Stimulated activated CD4-positive, alpha-beta T cell treated with anti-CD3 and anti-CD28 coated beads, Interleukin-15, amount 100 ng/mL, for 1 hour (primary cell): ENCODE results near the gene LTBP2.

Experiments
- DNase-seq, 2 donors: peaks; one replicate each; pipeline ENCODE4 v3.0.0-alpha.2; 2020; ENCODE audit warnings: low read depth in 1 of 2, low spot score in 1 of 2

Gene LTBP2

DNA sequence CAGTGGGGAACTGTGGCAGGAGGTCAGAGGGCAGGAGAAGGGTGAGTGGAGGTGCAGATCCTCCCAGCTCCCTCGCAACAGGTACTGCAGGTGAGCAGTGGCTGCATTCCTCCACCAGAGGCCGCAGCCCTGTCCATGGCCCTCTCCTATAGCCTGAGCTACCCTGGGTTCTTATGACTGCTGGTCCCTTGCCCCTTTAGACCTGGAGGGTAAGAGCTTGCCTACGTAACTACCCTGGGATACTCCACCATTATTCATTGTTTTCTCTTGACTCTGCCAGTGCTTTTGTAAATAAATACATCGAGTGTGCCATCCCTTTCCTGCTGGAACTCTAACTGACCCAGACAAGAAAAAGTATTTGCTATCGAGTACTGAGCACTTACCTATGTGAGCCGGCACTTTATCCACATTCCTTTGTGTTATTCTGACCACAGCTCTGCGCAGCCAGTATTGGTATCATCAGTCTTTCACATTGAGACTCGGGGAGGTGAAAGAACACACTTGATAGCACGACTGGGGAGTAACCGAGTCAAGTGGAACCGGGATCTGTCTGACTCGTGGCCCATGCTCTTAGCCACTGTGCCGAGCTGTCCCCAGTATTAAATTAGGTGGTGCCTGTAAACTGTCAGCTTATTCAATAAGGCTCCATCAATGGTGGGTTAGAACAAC, 38.5 kb downstream of the LTBP2 start:
- DNase-seq = no peak

DNA sequence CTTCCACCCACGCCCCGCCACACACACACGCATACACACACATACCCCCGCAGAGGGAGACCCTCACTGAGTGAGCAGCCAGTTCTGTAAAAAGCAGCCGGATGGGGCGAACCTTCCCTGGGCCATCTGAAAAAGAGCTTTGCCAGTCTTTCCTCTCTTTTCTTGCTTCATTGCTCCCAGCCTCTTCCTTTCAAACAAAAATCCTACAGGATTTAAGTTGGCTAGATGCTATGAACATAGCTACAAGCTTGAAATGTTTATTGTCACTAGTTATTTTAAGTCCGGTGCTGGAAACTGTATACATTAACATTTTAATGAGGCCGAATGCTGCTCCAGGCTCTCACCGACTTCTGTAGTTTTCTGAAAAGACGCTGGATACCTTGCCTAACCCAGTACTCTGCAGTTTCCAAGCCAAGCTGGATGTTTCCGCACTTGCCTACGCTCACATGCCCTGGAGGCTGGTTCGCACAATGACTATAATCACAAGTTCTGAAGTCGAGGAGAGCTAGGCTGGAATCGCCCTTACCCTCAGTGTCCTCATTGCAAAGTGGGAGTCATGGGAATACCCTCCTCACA, 39.2 kb downstream of the LTBP2 start:
- DNase-seq = no peak

DNA sequence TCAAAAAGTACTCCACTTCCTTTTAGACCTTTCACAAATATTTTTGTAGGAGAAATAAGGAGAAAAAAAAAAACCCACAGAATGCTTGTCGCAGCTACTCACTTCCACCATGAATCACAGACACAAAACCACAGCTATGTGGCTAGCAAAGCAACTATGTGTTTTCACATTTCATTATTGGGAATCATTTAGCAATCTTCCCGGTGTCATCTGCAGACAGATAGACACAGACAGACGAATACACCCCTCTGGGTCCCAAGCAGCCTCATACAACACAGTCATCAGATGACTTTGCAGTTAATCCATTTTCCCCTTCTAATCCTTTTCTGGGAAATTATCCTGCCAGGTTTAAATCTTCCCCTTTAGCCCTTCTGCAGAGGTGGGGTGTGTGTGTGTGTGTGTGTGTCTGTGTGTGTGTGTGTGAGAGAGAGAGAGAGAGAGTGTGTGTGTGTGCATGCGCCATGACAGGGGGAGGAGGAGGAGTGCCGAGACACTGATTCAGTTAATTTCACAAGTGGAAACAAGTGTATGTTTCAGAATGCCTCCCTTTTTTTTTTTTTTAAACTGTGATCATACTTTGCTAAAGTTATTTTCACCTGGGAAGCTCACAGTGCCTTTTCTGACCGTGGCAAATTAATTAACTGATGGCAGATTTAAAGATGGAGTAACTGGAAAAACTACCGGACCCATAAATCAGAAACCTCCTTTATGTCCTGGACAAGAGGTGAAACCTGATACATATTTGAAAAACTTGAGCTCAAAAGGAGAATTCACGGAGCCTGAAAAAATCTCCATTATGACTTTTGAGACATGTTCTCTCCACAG, 39.9 kb downstream of the LTBP2 start:
- no peak for DNase-seq

DNA sequence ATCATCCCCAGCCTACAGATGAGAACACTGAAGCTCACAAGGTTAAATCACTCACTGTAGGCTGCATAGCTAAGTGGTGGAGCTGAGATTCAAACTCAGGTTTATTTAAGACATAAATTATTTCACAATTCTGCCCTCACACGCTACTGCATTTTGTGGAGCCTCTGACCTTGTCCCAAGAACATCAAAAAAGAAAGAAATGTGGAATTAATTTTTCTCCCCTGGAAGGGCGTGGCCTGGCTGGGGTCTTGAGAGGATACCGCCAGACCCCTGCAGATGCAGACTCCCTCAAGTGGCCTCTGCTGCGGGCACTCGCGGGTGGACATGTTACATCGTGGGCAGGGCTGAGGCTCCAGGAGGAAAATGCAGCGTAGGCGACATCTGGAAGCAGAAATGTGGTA, 40.6 kb downstream of the LTBP2 start:
- DNase-seq = no peak

DNA sequence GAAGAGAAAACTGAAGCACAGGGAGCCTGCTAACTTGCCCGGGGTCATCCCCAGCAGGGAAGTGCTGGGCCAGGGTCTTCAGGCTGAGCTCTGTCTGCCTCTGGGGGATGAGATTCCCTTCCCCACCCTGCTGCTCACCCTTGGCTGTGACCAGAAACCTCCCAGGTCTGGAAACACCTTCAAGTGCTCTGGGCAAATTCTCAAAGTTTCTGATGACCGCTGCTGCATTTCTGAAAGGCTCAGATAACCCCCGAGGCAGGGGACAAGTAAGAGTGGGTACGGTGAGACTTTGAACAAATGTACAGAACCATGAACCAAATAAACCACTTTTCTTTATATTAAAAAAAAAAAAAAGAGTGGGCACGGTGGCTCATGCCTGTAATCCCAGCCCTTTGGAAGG, 41.3 kb downstream of the LTBP2 start:
- no peak for DNase-seq

DNA sequence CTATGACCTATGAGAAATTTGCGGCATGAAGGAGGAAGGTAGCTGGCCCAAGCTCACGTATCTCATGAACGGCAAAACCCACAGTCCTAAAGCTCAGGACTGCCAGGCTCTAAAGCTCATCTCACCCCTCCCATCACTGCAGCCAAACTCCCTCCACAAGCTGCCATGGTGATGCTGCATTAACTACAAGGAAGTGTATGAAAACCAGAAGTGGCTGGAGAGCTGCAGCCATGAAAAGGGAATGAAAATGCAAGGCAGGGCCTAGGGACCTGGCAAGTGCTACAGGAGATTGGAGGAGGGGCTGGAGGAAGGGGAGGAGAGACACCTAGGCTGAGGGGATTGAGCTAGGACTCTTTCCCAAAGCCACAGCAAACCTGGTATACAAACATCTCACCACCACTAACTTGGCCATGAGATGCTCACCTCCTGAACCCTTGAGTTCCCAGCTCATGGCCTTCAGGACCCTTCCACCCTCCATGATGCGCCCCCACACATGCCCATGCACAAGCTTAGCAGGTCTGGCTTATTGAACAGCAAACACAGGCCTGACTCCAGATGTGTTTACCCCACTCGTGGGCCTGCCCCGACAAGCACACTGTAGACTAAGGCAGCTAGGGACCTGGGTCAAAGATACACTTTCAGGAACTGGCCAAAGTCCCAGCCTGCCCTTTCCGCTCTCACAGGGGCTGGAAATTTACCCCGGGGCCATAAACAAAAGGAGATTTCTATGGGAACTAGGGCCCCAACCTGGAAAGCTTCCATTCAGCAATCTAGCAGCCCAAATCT, 42.0 kb downstream of the LTBP2 start:
- no peak for DNase-seq

DNA sequence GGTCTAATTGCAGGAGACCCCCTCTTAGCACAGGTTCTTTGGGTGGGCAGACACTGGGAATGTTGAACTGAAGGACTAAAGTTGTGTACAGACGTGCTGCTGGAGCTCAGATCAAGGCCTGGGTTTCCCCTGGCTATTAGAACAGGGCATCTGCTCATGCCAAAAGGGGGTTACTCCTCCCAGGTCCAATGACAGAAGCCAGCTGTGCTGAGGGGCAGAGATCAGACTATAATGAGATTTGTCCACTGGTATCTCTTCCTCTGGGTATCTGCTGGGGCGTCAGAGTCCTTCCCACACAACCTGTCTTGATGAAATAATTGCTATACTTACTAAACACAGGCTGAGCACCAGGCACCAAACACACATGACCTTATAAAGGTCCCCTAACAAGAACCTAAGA, 42.6 kb downstream of the LTBP2 start:
- no peak for DNase-seq

DNA sequence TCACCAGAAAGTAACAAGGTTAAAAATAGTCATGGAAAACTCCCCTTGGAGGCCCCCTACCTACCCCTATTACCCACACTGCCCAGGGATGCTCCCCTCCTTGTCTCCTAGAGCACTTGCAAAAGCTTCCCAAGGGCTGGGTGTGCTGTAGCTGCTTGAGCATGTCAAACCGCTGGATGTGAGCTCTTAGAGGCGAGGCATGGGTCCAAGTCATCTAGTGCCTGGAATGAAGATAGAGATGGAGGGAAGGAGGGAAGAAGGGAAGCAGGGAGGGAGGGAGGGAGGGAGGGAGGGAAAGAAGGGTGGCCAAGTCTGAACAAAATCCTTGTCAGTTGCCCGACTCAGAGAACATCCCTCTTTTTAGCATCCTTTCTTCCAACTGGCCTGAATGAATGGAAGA, 43.1 kb downstream of the LTBP2 start:
- DNase-seq = no peak

DNA sequence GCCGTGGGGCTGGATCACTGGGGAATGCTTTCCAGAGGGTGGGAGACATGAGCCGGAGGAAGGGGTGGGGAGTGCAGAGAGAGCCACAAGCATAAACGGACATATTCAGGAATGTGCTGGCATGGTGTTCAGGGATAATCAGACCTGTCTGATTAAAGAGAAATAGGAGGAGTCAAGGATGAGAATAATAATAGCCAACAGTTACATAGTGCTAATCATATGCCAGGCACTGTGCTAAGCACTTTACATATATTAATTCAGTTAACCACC, 43.7 kb downstream of the LTBP2 start:
- no peak for DNase-seq

DNA sequence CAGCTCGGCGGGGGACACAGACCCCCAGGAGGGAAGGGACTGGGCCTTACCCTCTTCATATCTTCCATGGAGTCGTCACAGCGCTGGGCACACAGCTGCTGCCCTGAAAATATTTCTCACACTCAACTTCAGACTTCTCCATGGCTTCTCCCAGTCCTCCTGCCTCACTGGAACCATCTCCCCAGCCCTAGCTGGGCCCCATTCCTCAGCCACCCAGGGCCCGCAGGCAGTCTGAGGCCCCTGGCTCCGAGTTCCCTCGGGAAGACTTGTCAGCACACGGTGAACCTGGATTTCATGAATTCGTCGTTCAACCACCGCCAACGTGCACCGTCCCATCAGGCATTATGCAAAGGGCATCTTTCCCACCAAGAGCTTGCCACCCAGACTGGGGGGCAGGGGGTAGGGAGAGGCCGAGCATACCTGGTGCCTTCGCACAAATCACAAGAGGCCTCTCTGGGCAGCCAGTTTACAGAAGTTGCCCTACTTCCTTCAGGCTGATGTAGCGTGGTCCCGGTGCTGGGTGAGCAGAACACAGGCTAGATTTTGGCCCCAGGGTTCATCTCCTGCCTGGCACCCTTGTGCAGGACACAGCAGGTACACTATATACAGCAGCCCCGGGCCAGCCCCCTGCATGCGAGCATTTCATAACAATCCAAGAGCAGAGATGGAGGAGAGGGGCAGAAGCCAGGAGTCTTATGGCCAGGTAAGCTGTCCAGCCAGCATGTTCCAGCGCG, 44.2 kb downstream of the LTBP2 start:
- DNase-seq = no peak

DNA sequence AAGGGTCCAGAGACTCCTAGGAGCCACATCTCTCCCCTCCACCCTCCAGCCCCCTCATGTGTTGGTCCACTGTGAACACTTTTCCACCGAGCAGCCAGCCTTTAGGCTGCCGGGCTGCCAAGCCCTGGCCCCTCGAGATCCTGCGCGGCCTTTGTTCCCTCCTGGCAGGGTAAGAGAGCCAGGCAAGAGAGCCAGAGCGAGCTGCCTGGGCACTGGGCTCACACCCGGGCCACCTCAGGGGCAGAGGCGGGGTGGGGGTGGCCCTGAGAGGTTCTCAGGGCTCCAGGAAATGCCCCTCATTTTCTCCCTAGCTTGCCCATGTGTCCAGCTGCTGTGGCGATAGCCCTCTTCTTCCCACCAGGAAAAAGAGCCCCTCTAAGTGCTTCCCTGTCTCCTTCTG, 44.8 kb downstream of the LTBP2 start:
- DNase-seq = no peak

DNA sequence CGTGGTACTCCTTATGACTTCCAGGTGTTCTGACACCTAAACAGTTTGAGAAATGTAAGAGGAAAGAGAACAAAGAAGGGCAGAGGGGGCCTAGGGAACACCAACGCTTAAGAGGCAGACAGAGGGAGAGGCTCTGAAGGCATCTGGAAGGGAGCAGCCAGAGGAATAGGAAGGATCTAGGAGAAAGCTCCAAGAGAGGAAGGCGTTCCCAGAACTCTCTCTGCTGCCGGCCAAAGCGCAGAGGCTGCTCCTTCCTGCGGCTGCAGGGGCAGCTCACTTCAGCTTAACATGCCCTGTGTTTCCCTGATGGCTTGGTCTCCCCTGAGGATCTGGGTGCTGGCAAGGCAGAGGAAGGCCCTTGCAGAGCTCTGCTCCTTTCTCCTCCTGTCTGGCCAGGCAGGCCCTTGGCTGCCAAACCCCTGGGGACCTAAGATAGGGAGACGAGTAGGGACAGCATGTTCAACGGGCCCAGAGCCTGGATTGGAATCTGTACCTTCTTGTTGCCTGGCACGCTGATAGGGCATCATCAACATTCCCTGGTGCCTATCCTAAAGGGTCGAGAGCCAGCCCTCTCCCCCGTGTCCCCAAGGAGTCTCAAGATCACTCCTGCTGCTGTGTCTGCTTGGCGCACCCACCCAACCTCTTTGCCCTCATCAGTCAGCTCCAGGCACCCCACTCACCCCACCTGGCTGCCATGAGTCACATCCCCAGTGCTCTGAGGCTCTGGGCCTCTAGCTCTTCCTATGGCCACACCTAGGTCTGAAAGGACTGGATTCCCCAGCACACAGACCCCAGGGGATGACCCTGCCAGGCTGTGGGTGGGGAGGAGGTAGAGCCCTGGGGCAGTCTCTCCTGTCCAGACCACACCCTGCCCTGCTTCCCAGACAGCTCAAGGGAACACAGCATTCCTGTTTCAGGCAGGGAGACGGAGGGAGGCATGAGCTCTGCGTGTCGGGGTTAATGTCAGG, 45.6 kb downstream of the LTBP2 start:
- DNase-seq = no peak

DNA sequence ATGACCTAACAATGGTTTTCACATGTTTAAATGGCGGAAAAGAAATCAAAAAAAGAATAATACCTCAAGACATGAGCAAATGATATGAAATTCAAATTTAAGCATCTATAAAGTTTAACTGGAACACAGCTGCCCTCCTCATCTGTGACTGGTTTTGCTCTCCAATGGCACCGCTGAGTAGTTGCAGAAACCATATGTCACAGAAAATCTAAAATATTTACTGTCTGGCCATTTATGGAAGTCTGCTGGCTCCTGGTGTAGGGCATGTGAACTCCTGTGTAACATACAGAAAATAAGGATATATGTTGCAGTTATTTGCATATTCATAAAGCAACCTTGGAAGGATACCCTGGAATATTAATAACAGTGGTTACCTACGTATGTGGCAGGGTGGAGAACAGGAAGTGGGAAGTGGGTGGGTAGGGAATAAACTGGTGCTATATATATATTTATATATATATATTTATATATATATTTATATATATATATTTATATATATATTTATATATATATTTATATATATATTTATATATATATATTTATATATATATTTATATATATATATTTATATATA, 48.4 kb downstream of the LTBP2 start:
- DNase-seq = no peak

DNA sequence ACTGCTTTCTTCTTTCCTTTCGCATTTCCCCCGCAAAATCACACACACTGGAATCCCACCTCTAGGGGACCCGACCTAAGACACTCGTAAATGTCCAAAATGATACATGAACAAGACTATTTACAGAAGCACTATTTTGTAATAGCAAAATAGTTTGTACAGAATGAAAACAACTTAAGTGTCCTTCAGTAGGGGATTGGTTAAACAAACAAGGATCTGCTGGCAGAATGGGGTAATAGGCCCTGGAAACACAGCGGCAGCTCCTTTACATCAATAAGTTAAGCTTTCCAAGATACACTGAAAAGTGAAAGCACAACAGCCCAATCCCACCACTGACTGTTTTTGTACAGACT, 48.8 kb downstream of the LTBP2 start:
- no peak for DNase-seq

DNA sequence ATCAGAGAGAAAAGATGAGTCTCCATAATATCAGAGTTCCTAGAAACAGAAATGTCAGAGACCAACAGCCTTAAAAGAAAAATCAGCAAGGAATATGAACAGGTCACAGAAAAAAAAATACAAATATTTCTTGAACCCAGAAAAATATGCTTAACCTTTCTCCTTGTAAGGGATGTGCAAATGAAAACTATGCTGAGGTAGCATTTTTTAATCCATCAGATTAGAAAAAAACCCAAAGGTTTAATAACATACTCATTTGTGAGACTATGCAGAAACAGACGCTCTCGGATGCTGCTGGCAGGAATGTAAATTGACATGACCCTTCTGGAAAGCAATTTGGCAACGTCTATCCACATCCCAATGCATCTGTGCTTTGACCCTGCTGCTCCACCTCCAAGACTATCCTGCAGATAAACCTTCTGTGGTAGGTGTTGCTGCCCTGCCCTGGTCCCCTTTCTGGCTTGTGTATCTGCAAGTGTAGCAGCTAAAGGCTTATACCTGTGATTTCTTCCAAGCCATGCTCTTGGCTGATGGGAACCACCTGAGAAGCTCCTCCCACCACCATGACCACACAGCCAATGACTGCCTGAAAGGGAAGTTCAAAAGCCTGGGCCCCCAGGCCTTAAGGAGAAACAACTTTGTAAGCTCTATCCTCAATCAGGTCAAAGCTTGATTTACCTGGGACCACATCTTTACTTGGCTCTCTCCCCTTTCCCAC, 49.4 kb downstream of the LTBP2 start:
- no peak for DNase-seq

DNA sequence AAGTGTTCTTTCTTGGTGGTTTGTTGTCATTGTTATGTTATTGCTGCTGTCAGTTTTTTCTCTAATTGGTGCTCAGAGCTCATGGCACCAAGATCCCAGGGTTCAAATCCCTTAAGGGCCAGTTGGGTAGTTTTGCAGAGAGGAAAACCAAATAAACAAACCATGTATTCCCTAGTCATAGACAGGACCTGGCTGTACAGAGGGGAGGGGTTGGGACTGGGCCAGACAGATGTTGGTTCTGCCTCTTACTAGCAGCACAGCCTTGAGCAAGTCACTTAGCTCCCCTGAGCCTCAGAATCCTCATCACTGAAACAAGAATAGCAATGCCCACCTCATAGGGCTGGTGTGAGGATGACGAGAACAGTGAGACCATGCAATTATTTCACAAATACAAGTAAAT, 53.4 kb downstream of the LTBP2 start:
- no peak for DNase-seq

DNA sequence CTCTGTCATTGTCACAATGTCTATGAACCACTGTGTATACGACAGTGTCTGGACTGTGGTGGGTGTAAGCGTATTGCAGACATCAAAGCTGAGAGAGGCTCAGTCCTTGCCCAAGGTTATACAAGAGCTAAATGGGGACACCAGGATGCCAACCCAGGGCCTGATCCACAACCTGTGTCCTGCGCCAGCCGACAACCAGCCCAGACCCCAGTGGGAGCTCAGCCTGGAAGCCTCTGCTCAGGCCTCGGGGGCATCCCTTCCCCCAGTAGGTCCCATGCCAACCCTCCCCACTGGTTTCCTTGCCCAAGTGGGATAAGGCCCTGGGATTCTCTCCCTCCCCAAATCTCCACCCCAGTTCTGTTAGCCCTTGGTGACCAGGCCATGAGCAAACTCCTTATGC, 54.3 kb downstream of the LTBP2 start:
- no peak for DNase-seq

DNA sequence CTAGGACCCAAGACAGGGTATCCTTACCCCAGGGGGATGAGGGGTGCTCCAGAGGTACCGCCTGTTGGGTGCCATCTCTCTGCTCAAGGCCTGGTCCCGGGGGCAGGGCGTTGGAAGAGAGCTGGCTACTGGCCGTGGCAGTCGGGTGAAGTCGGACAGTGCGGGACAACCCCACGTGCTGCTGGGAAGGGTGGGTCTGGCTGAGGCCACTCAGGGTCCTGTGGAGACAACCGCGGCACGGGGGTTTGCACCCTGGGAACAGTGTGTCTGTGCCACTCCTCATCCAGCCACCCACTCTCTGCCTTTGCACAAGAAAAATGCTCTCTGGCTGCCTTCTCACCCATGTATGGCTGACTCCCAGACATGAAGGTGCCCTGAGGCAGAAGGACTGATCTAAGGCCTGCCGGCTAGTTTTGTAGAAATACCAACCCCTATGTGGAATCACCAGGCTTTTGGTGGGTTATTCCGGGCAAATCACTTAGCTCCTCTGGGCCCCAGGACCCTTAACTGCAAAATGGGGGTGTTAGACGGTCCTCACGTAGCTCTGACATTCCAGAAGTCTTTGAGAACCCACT, 56.5 kb downstream of the LTBP2 start:
- no peak for DNase-seq
